GM12872 (cell line): ENCODE measurements around the gene UNC79.

Experiments
- CTCF ChIP-seq: IDR thresholded peaks from 3 replicates; pipeline ENCODE4 v1.5.1; 2011; ENCODE audit warnings: low read depth, mild to moderate bottlenecking, low read length, moderate library complexity; ENCODE audit not compliant: insufficient read depth

UNC79 gene

GRCh38 chr14:93510056-93510455 is 79.3 kb downstream of the UNC79 start:
- TF ChIP-seq CTCF: no peak

GRCh38 chr14:93511001-93511400 is 80.3 kb downstream of the UNC79 start:
- TF ChIP-seq CTCF: no peak

- TF ChIP-seq CTCF: no peak
Observed at GRCh38 chr14:93520053-93520607, 89.4 kb downstream of the UNC79 start.

- no peak for TF ChIP-seq CTCF
Observed at GRCh38 chr14:93522221-93522620, 91.5 kb downstream of the UNC79 start.

- no peak for TF ChIP-seq CTCF
Observed at GRCh38 chr14:93525696-93526451, 95.1 kb downstream of the UNC79 start.

- TF ChIP-seq CTCF: no peak
Observed at GRCh38 chr14:93527203-93527607, 96.5 kb downstream of the UNC79 start.

- no peak for TF ChIP-seq CTCF
Observed at GRCh38 chr14:93528884-93529558, 98.3 kb downstream of the UNC79 start.
